H1 (cell line): ENCODE measurements around the gene SLC25A26. TPM values are rescaled to one million over a fixed set of nuclear protein-coding genes. Genes with fewer than 3 reads are reported as not detected.

Experiments used
- CTCF ChIA-PET: fragments of 300-600 bp; sonication (Branson Sonifier 250); formaldehyde crosslinking; loops from one replicate; lab custom pipeline; 2021; ENCODE audit not compliant: partially characterized antibody; lab: Charles Lee
- POLR2A ChIA-PET: fragments of 300-600 bp; sonication (Branson Sonifier 250); formaldehyde crosslinking; loops from one replicate; lab custom pipeline; 2021; ENCODE audit warnings: inconsistent platforms; ENCODE audit not compliant: partially characterized antibody; lab: Charles Lee
- DNase-seq, 2 experiments: peaks; one replicate each; pipeline versions ENCODE4 v3.0.0 to v3.0.0-alpha.2; 2010 to 2022; ENCODE audit warnings: low spot score in 2 of 2, low read depth in 1 of 2, mixed read lengths in 1 of 2
- FAIRE-seq: peaks from 2 replicates; lab custom pipeline; 2011; peaks lifted over from hg19 to GRCh38; lab: Jason Lieb, UNC
- H2AFZ ChIP-seq: 2 replicates; pipeline ENCODE4 v1.8.1; 2012; ENCODE audit warnings: low read length, inconsistent platforms
- H2AK5ac ChIP-seq: 2 replicates; pipeline ENCODE4 v1.6.1; 2013; ENCODE audit warnings: low read depth, low read length
- H2BK120ac ChIP-seq: replicated peaks from 2 replicates; pipeline ENCODE3; 2013; ENCODE audit warnings: low read depth, low read length, inconsistent platforms
- H2BK12ac ChIP-seq: 2 replicates; pipeline ENCODE4 v1.6.1; 2013; ENCODE audit warnings: low read depth, low read length
- H2BK15ac ChIP-seq: 2 replicates; pipeline ENCODE4 v1.6.1; 2013; ENCODE audit warnings: low read length
- H2BK20ac ChIP-seq: 2 replicates; pipeline ENCODE4 v1.6.1; 2013; ENCODE audit warnings: low read length
- H2BK5ac ChIP-seq: 2 replicates; pipeline ENCODE4 v1.6.1; 2013; ENCODE audit warnings: low read depth, low read length
- H3K14ac ChIP-seq: 2 replicates; pipeline ENCODE4 v1.6.1; 2013; ENCODE audit warnings: inconsistent platforms; ENCODE audit not compliant: insufficient read length
- H3K18ac ChIP-seq: 2 replicates; pipeline ENCODE4 v1.6.1; 2013; ENCODE audit warnings: low read length; ENCODE audit errors: extremely low read depth
- H3K23ac ChIP-seq: 2 replicates; pipeline ENCODE4 v1.6.1; 2013; ENCODE audit warnings: inconsistent platforms; ENCODE audit not compliant: insufficient read length
- H3K23me2 ChIP-seq: 2 replicates; pipeline ENCODE4 v1.6.1; 2013; ENCODE audit warnings: low read depth, low read length
- H3K27ac ChIP-seq: 2 replicates; pipeline ENCODE4 v1.6.1; 2011; ENCODE audit warnings: low read depth, low read length, inconsistent platforms
- H3K27me3 ChIP-seq, 4 experiments: replicated peaks in 1 of 4; 1 replicate in 1 of 4; 2 replicates in 3 of 4; pipeline versions ENCODE4 v1.6.1 to v1.8.1; 2011 to 2013; ENCODE audit warnings: low read length in 3 of 4, mild to moderate bottlenecking in 3 of 4, inconsistent platforms in 2 of 4, mixed read lengths in 2 of 4, moderate library complexity in 1 of 4; ENCODE audit not compliant: control insufficient read depth in 3 of 4, insufficient read depth in 3 of 4; ENCODE audit errors: extremely low read depth in 1 of 4
- H3K36me3 ChIP-seq, 4 experiments: 2 replicates each; pipeline versions ENCODE4 v1.6.1 to v1.8.1; 2011 to 2013; ENCODE audit warnings: mild to moderate bottlenecking in 4 of 4, low read length in 3 of 4, moderate library complexity in 2 of 4, control low read depth in 1 of 4, inconsistent platforms in 1 of 4; ENCODE audit not compliant: insufficient read depth in 4 of 4, control insufficient read depth in 2 of 4
- H3K4ac ChIP-seq: replicated peaks from 2 replicates; pipeline ENCODE3; 2013; ENCODE audit warnings: low read length, low read depth, mixed read lengths, inconsistent platforms; ENCODE audit not compliant: insufficient read length
- H3K4me1 ChIP-seq, 4 experiments: replicated peaks in 1 of 4; 1 replicate in 1 of 4; 2 replicates in 3 of 4; pipeline versions ENCODE4 v1.6.1 to v1.8.1; 2011 to 2013; ENCODE audit warnings: low read length in 3 of 4, inconsistent platforms in 2 of 4, mixed read lengths in 1 of 4; ENCODE audit not compliant: insufficient read depth in 4 of 4, control insufficient read depth in 3 of 4
- H3K4me2 ChIP-seq, 2 experiments: 2 replicates each; pipeline versions ENCODE4 v1.6.1 to v1.8.1; 2011 to 2013; ENCODE audit warnings: low read depth in 2 of 2, low read length in 2 of 2, control low read depth in 1 of 2, inconsistent platforms in 1 of 2, mild to moderate bottlenecking in 1 of 2; ENCODE audit not compliant: insufficient read depth in 1 of 2
- H3K4me3 ChIP-seq, 4 experiments: fragments of 200-600, 300-600 bp in 1 of 4; sonication (generic), shearing (Covaris generic), sonication (Bioruptor Twin) in 1 of 4; 2 replicates each; pipeline versions ENCODE4 v1.5.1 to v1.8.1; 2011 to 2016; ENCODE audit warnings: low read length in 4 of 4, low read depth in 3 of 4, control low read depth in 2 of 4, inconsistent platforms in 2 of 4, mild to moderate bottlenecking in 2 of 4, mixed read lengths in 1 of 4, moderate library complexity in 1 of 4; ENCODE audit not compliant: insufficient read depth in 2 of 4; ENCODE audit errors: extremely low read depth in 1 of 4
- H3K56ac ChIP-seq: replicated peaks from 2 replicates; pipeline ENCODE3; 2013; ENCODE audit warnings: low read depth, mild to moderate bottlenecking, mixed read lengths, low read length, inconsistent platforms; ENCODE audit not compliant: insufficient read length
- H3K79me1 ChIP-seq: 2 replicates; pipeline ENCODE4 v1.6.1; 2013; ENCODE audit warnings: low read depth, low read length, control low read depth
- H3K79me2 ChIP-seq, 2 experiments: 2 replicates each; pipeline versions ENCODE4 v1.6.1 to v1.8.1; 2012 to 2013; ENCODE audit warnings: low read length in 2 of 2, mild to moderate bottlenecking in 2 of 2, inconsistent platforms in 1 of 2; ENCODE audit not compliant: insufficient read depth in 2 of 2, control insufficient read depth in 1 of 2
- H3K9ac ChIP-seq, 4 experiments: replicated peaks in 1 of 4; 1 replicate in 1 of 4; 2 replicates in 3 of 4; pipeline versions ENCODE4 v1.6.1 to v1.8.1; 2011 to 2013; ENCODE audit warnings: low read depth in 3 of 4, low read length in 3 of 4, control low read depth in 2 of 4, mild to moderate bottlenecking in 2 of 4, moderate library complexity in 2 of 4, inconsistent platforms in 1 of 4; ENCODE audit errors: extremely low read depth in 1 of 4
- H3K9me3 ChIP-seq, 2 experiments: 2 replicates each; pipeline versions ENCODE4 v1.6.1 to v1.8.1; 2012 to 2013; ENCODE audit warnings: mild to moderate bottlenecking in 2 of 2, moderate library complexity in 2 of 2, control low read depth in 1 of 2, inconsistent platforms in 1 of 2, low read depth in 1 of 2, low read length in 1 of 2, mixed read lengths in 1 of 2; ENCODE audit not compliant: insufficient read depth in 2 of 2
- H4K20me1 ChIP-seq, 2 experiments: replicated peaks in 1 of 2; 2 replicates each; pipeline versions ENCODE3 to v1.8.1; 2011 to 2013; ENCODE audit warnings: inconsistent platforms in 2 of 2, low read length in 2 of 2, mild to moderate bottlenecking in 1 of 2; ENCODE audit not compliant: insufficient read depth in 2 of 2, control insufficient read depth in 1 of 2
- H4K5ac ChIP-seq: 2 replicates; pipeline ENCODE4 v1.6.1; 2013; ENCODE audit warnings: low read length, low read depth, mixed read lengths, inconsistent platforms; ENCODE audit not compliant: insufficient read length
- H4K8ac ChIP-seq: 2 replicates; pipeline ENCODE4 v1.8.0; 2013; ENCODE audit warnings: mild to moderate bottlenecking, moderate library complexity, low read length, inconsistent platforms; ENCODE audit not compliant: insufficient read depth; ENCODE audit errors: extremely low read depth
- H4K91ac ChIP-seq: replicated peaks from 2 replicates; pipeline ENCODE3; 2013; ENCODE audit warnings: low read length, mixed read lengths, inconsistent platforms; ENCODE audit not compliant: insufficient read length
- ASH2L ChIP-seq: fragments of 200-600, 300-600 bp; sonication (generic); IDR thresholded peaks from one replicate; pipeline ENCODE4 v1.7.1; 2017; ENCODE audit warnings: low read length
- EGR1 ChIP-seq: IDR thresholded peaks from 2 replicates; pipeline ENCODE4 v1.6.1; 2011; ENCODE audit warnings: low read depth, low read length, borderline replicate concordance
- FOSL1 ChIP-seq: IDR thresholded peaks from 2 replicates; pipeline ENCODE4 v1.6.1; 2011; ENCODE audit warnings: mild to moderate bottlenecking, low read depth, low read length, moderate library complexity; ENCODE audit not compliant: insufficient read depth
- KDM1A ChIP-seq: fragments of 200-600, 300-600 bp; sonication (generic); IDR thresholded peaks from 2 replicates; pipeline ENCODE4 v1.7.1; 2016; ENCODE audit warnings: mild to moderate bottlenecking, low read length, borderline replicate concordance
- SAP30 ChIP-seq: fragments of 300-600 bp; sonication (generic); IDR thresholded peaks from 2 replicates; pipeline ENCODE4 v1.7.1; 2012; ENCODE audit warnings: low read length, moderate library complexity, mild to moderate bottlenecking, inconsistent platforms; ENCODE audit not compliant: insufficient read depth, insufficient replicate concordance
- SIN3A ChIP-seq, 2 experiments: IDR thresholded peaks in 1 of 2; conservative IDR thresholded peaks in 1 of 2; 2 replicates each; pipeline ENCODE4 v1.6.1; 2011 to 2012; ENCODE audit warnings: low read length in 2 of 2, improper control_type of control experiment in 1 of 2, low read depth in 1 of 2, mild to moderate bottlenecking in 1 of 2
- SIRT6 ChIP-seq: IDR thresholded peaks from one replicate; pipeline ENCODE4 v1.7.1; 2012; ENCODE audit warnings: low read length, inconsistent platforms
- SP1 ChIP-seq: IDR thresholded peaks from 2 replicates; pipeline ENCODE4 v1.6.1; 2011; ENCODE audit warnings: low read depth, low read length
- SP2 ChIP-seq: IDR thresholded peaks from 2 replicates; pipeline ENCODE4 v1.6.1; 2012; ENCODE audit warnings: mild to moderate bottlenecking, low read length, inconsistent platforms
- TBP ChIP-seq: IDR thresholded peaks from 2 replicates; pipeline ENCODE4 v1.6.1; 2011; ENCODE audit warnings: low read depth, low read length, improper control_type of control experiment
- TEAD4 ChIP-seq: IDR thresholded peaks from 2 replicates; pipeline ENCODE4 v1.6.1; 2012; ENCODE audit warnings: low read depth, low read length, inconsistent platforms, mixed read lengths
- WGBS, 2 experiments: shearing (Covaris generic) in 1 of 2; methylation state at CpG; one replicate each; pipeline versions ENCODE4 v1.1.6 to v1.1.7; 2013 to 2015; ENCODE audit warnings: low lambda C conversion rate in 2 of 2, mixed read lengths in 2 of 2, inconsistent platforms in 1 of 2, low coverage in 1 of 2, missing lambda C conversion rate in 1 of 2; ENCODE audit not compliant: insufficient replicate concordance in 2 of 2, insufficient coverage in 1 of 2, insufficient read length in 1 of 2; ENCODE audit errors: extremely low coverage in 1 of 2, missing lambda C conversion rate in 1 of 2; 5-methylcytosine and 5-hydroxymethylcytosine counted together
- polyA plus RNA-seq, 7 experiments: library from polyadenylated mRNA; depleted of rRNA in 3 of 7; stranded (reverse) in 5 of 7; unstranded in 2 of 7; fragments of >200 nt in 5 of 7; fragments of 200-250 nt in 2 of 7; gene quantifications; 1 replicate in 5 of 7; 2 replicates in 1 of 7; 4 replicates in 1 of 7; pipeline versions ENCODE4 v1.2.1 to v1.2.3, GENCODE V29; 2011 to 2013; ENCODE audit warnings: missing spikeins in 2 of 7, mixed read lengths in 2 of 7
- total RNA-seq: library from RNA; stranded (reverse); fragmentation: NEBNext Ultra II Directional; extraction: Animal tissue kit (Norgen Biotek cat#: 25700); gene quantifications from 2 replicates; pipeline ENCODE4 v1.2.1, GENCODE V29; 2021
- TF ChIP-seq, protein P1 (sequence below): IDR thresholded peaks from 2 replicates; pipeline ENCODE4 v1.6.1; 2012; ENCODE audit warnings: inconsistent platforms
- TF ChIP-seq, protein P2 (sequence below): IDR thresholded peaks from 2 replicates; pipeline ENCODE4 v1.6.1; 2011; ENCODE audit warnings: low read length, improper control_type of control experiment

Gene SLC25A26
- total and polyA plus RNA-seq, 2 of the 8 experiments (the other 6 are each of a cell fraction or from before 2014, with no cell fraction given): 30.0 to 37.0 TPM

GRCh38 chr3:66261355-66261754, 40.6 kb downstream of the SLC25A26 start:
- DNase-seq (no peak), FAIRE-seq (no peak)
- 83% methylated on average over 4 of the region's 4 CpGs; no CpG with 5 or more reads in 1 of the 2 experiments for WGBS, 2 experiments
- no peak overlapping the region for H3K14ac ChIP-seq
- H3K4me1 ChIP-seq: no peaks in the 10 kb centered on the region
- no peak overlapping the region for H2BK5ac ChIP-seq
- no peak overlapping the region for H2BK120ac ChIP-seq
- no peak overlapping the region for H3K27ac ChIP-seq
- no peak overlapping the region for H2BK20ac ChIP-seq
- H4K5ac ChIP-seq: no peak overlapping the region
- no peaks in the 10 kb centered on the region for H3K36me3 ChIP-seq
- no peaks in the 10 kb centered on the region for H3K23me2 ChIP-seq
- H2BK12ac ChIP-seq: no peak overlapping the region
- ChIA-PET POLR2A (no interaction called here), CTCF (interaction anchor here (1.1 to 3.4 kb wide), 3 partner anchors 8 to 112 kb away, joined by 5 to 16 read pairs (median 9); no protein-coding TSS in a partner anchor)
- no peaks in the 10 kb centered on the region for H3K79me1 ChIP-seq
- H3K9ac ChIP-seq: no peak overlapping the region
- H2AFZ ChIP-seq: no peak overlapping the region
- H4K8ac ChIP-seq: no peak overlapping the region
- no peak overlapping the region for H3K4ac ChIP-seq
- no peak overlapping the region for H3K56ac ChIP-seq
- no peak overlapping the region for H2AK5ac ChIP-seq
- no peak overlapping the region for H4K91ac ChIP-seq
- no peak overlapping the region for H3K23ac ChIP-seq
- no peak for TF ChIP-seq EGR1
- TF ChIP-seq SIRT6: no peak
- TF ChIP-seq, protein P1, sequence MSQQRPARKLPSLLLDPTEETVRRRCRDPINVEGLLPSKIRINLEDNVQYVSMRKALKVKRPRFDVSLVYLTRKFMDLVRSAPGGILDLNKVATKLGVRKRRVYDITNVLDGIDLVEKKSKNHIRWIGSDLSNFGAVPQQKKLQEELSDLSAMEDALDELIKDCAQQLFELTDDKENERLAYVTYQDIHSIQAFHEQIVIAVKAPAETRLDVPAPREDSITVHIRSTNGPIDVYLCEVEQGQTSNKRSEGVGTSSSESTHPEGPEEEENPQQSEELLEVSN: no peak
- no peak for TF ChIP-seq SAP30
- TF ChIP-seq KDM1A: no peak
- TF ChIP-seq TBP: no peak
- no peak for TF ChIP-seq TEAD4
- TF ChIP-seq ASH2L: no peak
- TF ChIP-seq FOSL1: no peak
- TF ChIP-seq, protein P2, sequence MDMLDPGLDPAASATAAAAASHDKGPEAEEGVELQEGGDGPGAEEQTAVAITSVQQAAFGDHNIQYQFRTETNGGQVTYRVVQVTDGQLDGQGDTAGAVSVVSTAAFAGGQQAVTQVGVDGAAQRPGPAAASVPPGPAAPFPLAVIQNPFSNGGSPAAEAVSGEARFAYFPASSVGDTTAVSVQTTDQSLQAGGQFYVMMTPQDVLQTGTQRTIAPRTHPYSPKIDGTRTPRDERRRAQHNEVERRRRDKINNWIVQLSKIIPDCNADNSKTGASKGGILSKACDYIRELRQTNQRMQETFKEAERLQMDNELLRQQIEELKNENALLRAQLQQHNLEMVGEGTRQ: no peak
- TF ChIP-seq SP2: no peak
- no peak for TF ChIP-seq SIN3A (conservative IDR thresholded peaks at IDR 0.05 in 1 of 2, IDR thresholded peaks at IDR 0.05 in 1 of 2; ENCODE audit: low read depth in 1 of 2, low read length in 2 of 2)
- TF ChIP-seq SP1: no peak
- H3K4me2 ChIP-seq: no peak overlapping the region
- no peaks in the 10 kb centered on the region for H3K79me2 ChIP-seq
- no peaks in the 10 kb centered on the region for H3K27me3 ChIP-seq
- H3K18ac ChIP-seq: no peak overlapping the region
- no peaks in the 10 kb centered on the region; a peak in 1 of 4 replicates for H3K9me3 ChIP-seq
- no peaks in the 10 kb centered on the region for H4K20me1 ChIP-seq
- no peak overlapping the region for H2BK15ac ChIP-seq
- H3K4me3 ChIP-seq: no peak overlapping the region
